SK-N-SH treated with all-trans-retinoic acid at 6 μM for 48 hours (cell line): ENCODE results near the gene DEPDC7.

ENCODE experiments used
- ATAC-seq: fragments of 200-7000 bp; cut with Tn5 transposase; 3 replicates; pipeline ENCODE4 v1.9.1; 2020; ENCODE audit warnings: mild to moderate bottlenecking, moderate library complexity
- ARNTL ChIP-seq: fragments of 450-650 bp; formaldehyde crosslinking; IDR thresholded peaks from 2 replicates; pipeline ENCODE4 v1.5.0; 2020; ENCODE audit warnings: low read depth, mild to moderate bottlenecking, moderate library complexity, borderline replicate concordance
- CREB5 ChIP-seq: fragments of 250-450 bp; sonication (Bioruptor Pico); IDR thresholded peaks from 2 replicates; pipeline ENCODE4 v1.5.1; 2020; ENCODE audit warnings: low read depth, mild to moderate bottlenecking, moderate library complexity
- CSDC2 ChIP-seq: fragments of 250-450 bp; sonication (Bioruptor Pico); IDR thresholded peaks from 2 replicates; pipeline ENCODE4 v1.5.0; 2020; ENCODE audit warnings: mild to moderate bottlenecking, moderate library complexity
- CSRNP3 ChIP-seq: fragments of 250-450 bp; sonication (Bioruptor Pico); IDR thresholded peaks from 2 replicates; pipeline ENCODE4 v1.5.1; 2021; ENCODE audit warnings: mild to moderate bottlenecking, moderate library complexity
- GLIS3 ChIP-seq: fragments of 250-450 bp; sonication (Bioruptor Pico); IDR thresholded peaks from 2 replicates; pipeline ENCODE4 v1.5.0; 2020; ENCODE audit warnings: mild to moderate bottlenecking, moderate library complexity
- ISL1 ChIP-seq: fragments of 250-450 bp; sonication (Bioruptor Pico); IDR thresholded peaks from 2 replicates; pipeline ENCODE4 v2.1.2; 2022; ENCODE audit warnings: mild to moderate bottlenecking, moderate library complexity
- OSR1 ChIP-seq: fragments of 250-450 bp; sonication (Bioruptor Pico); IDR thresholded peaks from 2 replicates; pipeline ENCODE4 v1.8.0; 2022; ENCODE audit warnings: moderate library complexity, mild to moderate bottlenecking, inconsistent platforms
- PATZ1 ChIP-seq: fragments of 250-450 bp; sonication (Bioruptor Pico); IDR thresholded peaks from 2 replicates; pipeline ENCODE4 v1.8.0; 2020; ENCODE audit warnings: mild to moderate bottlenecking, moderate library complexity, borderline replicate concordance
- POU6F1 ChIP-seq: fragments of 250-450 bp; sonication (Bioruptor Pico); IDR thresholded peaks from 2 replicates; pipeline ENCODE4 v1.8.0; 2021; ENCODE audit warnings: low read depth, mild to moderate bottlenecking, moderate library complexity, borderline replicate concordance
- PPARA ChIP-seq: fragments of 250-450 bp; sonication (Bioruptor Pico); IDR thresholded peaks from 2 replicates; pipeline ENCODE4 v1.5.0; 2020; ENCODE audit warnings: mild to moderate bottlenecking, borderline replicate concordance
- RARB ChIP-seq: fragments of 250-450 bp; sonication (Bioruptor Pico); IDR thresholded peaks from 2 replicates; pipeline ENCODE4 v1.8.0; 2021; ENCODE audit warnings: mild to moderate bottlenecking, moderate library complexity
- TCF4 ChIP-seq: fragments of 250-450 bp; sonication (Bioruptor Pico); IDR thresholded peaks from 2 replicates; pipeline ENCODE4 v1.8.0; 2021; ENCODE audit warnings: mild to moderate bottlenecking, moderate library complexity, borderline replicate concordance
- TOX ChIP-seq: fragments of 250-450 bp; sonication (Bioruptor Pico); IDR thresholded peaks from 2 replicates; pipeline ENCODE4 v1.8.0; 2021; ENCODE audit warnings: mild to moderate bottlenecking, moderate library complexity, borderline replicate concordance
- TSHZ2 ChIP-seq: fragments of 250-450 bp; sonication (Bioruptor Pico); IDR thresholded peaks from 2 replicates; pipeline ENCODE4 v1.5.0; 2020; ENCODE audit warnings: mild to moderate bottlenecking, moderate library complexity
- ZC3H10 ChIP-seq: fragments of 250-450 bp; sonication (Bioruptor Pico); IDR thresholded peaks from 2 replicates; pipeline ENCODE4 v1.5.1; 2021; ENCODE audit warnings: mild to moderate bottlenecking, moderate library complexity
- ZFP3 ChIP-seq: fragments of 250-450 bp; sonication (Bioruptor Pico); IDR thresholded peaks from 2 replicates; pipeline ENCODE4 v1.5.0; 2020; ENCODE audit warnings: mild to moderate bottlenecking, moderate library complexity
- ZNF565 ChIP-seq: fragments of 450-650 bp; formaldehyde crosslinking; conservative IDR thresholded peaks from 2 replicates; pipeline ENCODE4 v1.5.0; 2020; ENCODE audit warnings: low read depth, mild to moderate bottlenecking, moderate library complexity
- ZNF70 ChIP-seq: fragments of 450-650 bp; formaldehyde crosslinking; IDR thresholded peaks from 2 replicates; pipeline ENCODE4 v1.5.0; 2020; ENCODE audit warnings: mild to moderate bottlenecking, moderate library complexity

The DEPDC7 gene

GRCh38 chr11:33062137-33062536 lies 46.5 kb downstream of the DEPDC7 start:
- ATAC-seq = peak; percentile 72
- TF ChIP-seq ZFP3 (CRISPR knock-in tag) (no peak), TCF4 (CRISPR knock-in tag) (no peak), CSRNP3 (CRISPR knock-in tag) (0 out of 2 replicates have a peak, but pooled peaks have one; percentile 45), ZNF565 (no peak), TSHZ2 (CRISPR knock-in tag) (no peak), PATZ1 (CRISPR knock-in tag) (no peak), ISL1 (no peak), OSR1 (CRISPR knock-in tag) (no peak)

GRCh38 chr11:33063326-33063881 lies 47.7 kb downstream of the DEPDC7 start:
- no peak for TF ChIP-seq ZFP3 (CRISPR knock-in tag)
- no peak for TF ChIP-seq TOX (CRISPR knock-in tag)
- no peak for TF ChIP-seq CSDC2
- TF ChIP-seq ZC3H10 (CRISPR knock-in tag) = no peak
- TF ChIP-seq PATZ1 (CRISPR knock-in tag) = no peak
- TF ChIP-seq ISL1 = no peak
- TF ChIP-seq PPARA (CRISPR knock-in tag) = no peak
- no peak for TF ChIP-seq RARB (CRISPR knock-in tag)
- no peak for TF ChIP-seq TSHZ2 (CRISPR knock-in tag)
- no peak for TF ChIP-seq ARNTL
- TF ChIP-seq ZNF70 (CRISPR knock-in tag) = no peak
- no peak for TF ChIP-seq CSRNP3 (CRISPR knock-in tag)
- TF ChIP-seq CREB5 (CRISPR knock-in tag) = no peak
- no peak for TF ChIP-seq GLIS3 (CRISPR knock-in tag)
- TF ChIP-seq TCF4 (CRISPR knock-in tag) = no peak
- TF ChIP-seq POU6F1 (CRISPR knock-in tag) = no peak
- peak; percentile 28 for ATAC-seq
